LNCaP clone FGC (cell line): Measurements from ENCODE around the gene CSNK2A2.

ENCODE experiments used
- DNase-seq: peaks from one replicate; pipeline ENCODE4 v3.0.0-alpha.2; 2011; ENCODE audit warnings: low read depth
- H3K4me3 ChIP-seq: 2 replicates; pipeline ENCODE4 v1.5.1; 2011; ENCODE audit warnings: mild to moderate bottlenecking, low read depth, low read length, control low read depth
- CTCF ChIP-seq: IDR thresholded peaks from 2 replicates; pipeline ENCODE4 v1.5.1; 2012; ENCODE audit warnings: mild to moderate bottlenecking; ENCODE audit not compliant: control insufficient read depth, insufficient read depth; ENCODE audit errors: extremely low read depth

Gene CSNK2A2

GRCh38 chr16:58198803-58199411, 1.0 kb upstream of the CSNK2A2 start:
- DNase-seq: no peak
- TF ChIP-seq CTCF: no peak
- no peak overlapping the region for H3K4me3 ChIP-seq

GRCh38 chr16:58197314-58198012, 443 bp downstream of the CSNK2A2 start:
- no peak for TF ChIP-seq CTCF
- DNase-seq: no peak
- peak overlapping the region; percentile 85 for H3K4me3 ChIP-seq

- no peak for DNase-seq
- TF ChIP-seq CTCF: no peak
- peak overlapping the region; percentile 85 for H3K4me3 ChIP-seq
Observed at GRCh38 chr16:58196898-58197313, 1.0 kb downstream of the CSNK2A2 start.

GRCh38 chr16:58195771-58196170, 2.1 kb downstream of the CSNK2A2 start:
- no peak overlapping the region for H3K4me3 ChIP-seq
- no peak for DNase-seq
- TF ChIP-seq CTCF: no peak

- no peak for TF ChIP-seq CTCF
- DNase-seq: no peak
- H3K4me3 ChIP-seq: no peak overlapping the region
Observed at GRCh38 chr16:58195344-58195743, 2.6 kb downstream of the CSNK2A2 start.

- no peak overlapping the region for H3K4me3 ChIP-seq
- no peak for TF ChIP-seq CTCF
- DNase-seq: no peak
Observed at GRCh38 chr16:58194790-58195189, 3.1 kb downstream of the CSNK2A2 start.
